GM23338 (cell line): ENCODE data around the gene TM7SF3. TPM values are rescaled to one million over a fixed set of nuclear protein-coding genes. Genes with fewer than 3 reads are reported as not detected.

Experiments
- ATAC-seq: fragments of 200-7000 bp; cut with Tn5 transposase; 3 replicates; pipeline ENCODE4 v1.9.1; 2020
- DNase-seq: peaks from one replicate; pipeline ENCODE4 v3.0.0-alpha.2; 2015; ENCODE audit warnings: low spot score
- H2AFZ ChIP-seq: fragments of 200-600 bp; sonication (generic); 2 replicates; pipeline ENCODE4 v1.8.0; 2016; ENCODE audit warnings: antibody characterized with exemption, mild to moderate bottlenecking, moderate library complexity
- H3F3A ChIP-seq: fragments of 200-600 bp; sonication (generic); replicated peaks from 2 replicates; pipeline ENCODE4 v1.8.0; 2017; ENCODE audit warnings: antibody characterized with exemption, mixed run types, low read depth
- H3K27ac ChIP-seq: fragments of 200-600 bp; sonication (generic); 2 replicates; pipeline ENCODE4 v1.6.1; 2016; ENCODE audit warnings: low read depth
- H3K27me3 ChIP-seq: fragments of 200-600 bp; sonication (generic); 2 replicates; pipeline ENCODE4 v1.8.0; 2016; ENCODE audit warnings: mild to moderate bottlenecking, mixed run types, moderate library complexity; ENCODE audit not compliant: insufficient read depth
- H3K36me3 ChIP-seq: fragments of 200-600 bp; sonication (generic); 2 replicates; pipeline ENCODE4 v1.8.0; 2016; ENCODE audit warnings: mild to moderate bottlenecking; ENCODE audit not compliant: insufficient read depth
- H3K4me1 ChIP-seq: fragments of 200-600 bp; sonication (generic); 2 replicates; pipeline ENCODE4 v1.8.0; 2016; ENCODE audit warnings: mild to moderate bottlenecking, moderate library complexity; ENCODE audit not compliant: insufficient read depth
- H3K4me2 ChIP-seq: fragments of 200-600 bp; sonication (generic); 2 replicates; pipeline ENCODE4 v1.7.1; 2017; ENCODE audit warnings: mixed run types
- H3K4me3 ChIP-seq: fragments of 200-600 bp; sonication (generic); 2 replicates; pipeline ENCODE4 v1.6.1; 2016; ENCODE audit warnings: mixed run types
- H3K79me2 ChIP-seq: fragments of 200-600 bp; sonication (generic); replicated peaks from 2 replicates; pipeline ENCODE4 v1.8.0; 2017; ENCODE audit warnings: mild to moderate bottlenecking; ENCODE audit not compliant: insufficient read depth
- H3K9me2 ChIP-seq: fragments of 200-600 bp; sonication (generic); 2 replicates; pipeline ENCODE4 v1.8.0; 2017; ENCODE audit not compliant: insufficient read depth
- H4K20me1 ChIP-seq: fragments of 200-600 bp; sonication (generic); replicated peaks from 2 replicates; pipeline ENCODE4 v1.8.0; 2017; ENCODE audit warnings: mild to moderate bottlenecking; ENCODE audit not compliant: insufficient read depth
- H3K27ac Mint-ChIP-seq: 2 replicates; pipeline ENCODE4 v1.8.0; 2020; ENCODE audit warnings: inconsistent platforms, mild to moderate bottlenecking, moderate library complexity, mixed read lengths
- H3K27me3 Mint-ChIP-seq: 3 replicates; pipeline ENCODE4 v1.8.0; 2022; ENCODE audit warnings: low read depth, mild to moderate bottlenecking, moderate library complexity, mixed read lengths, inconsistent platforms; ENCODE audit not compliant: insufficient read depth, poor library complexity
- H3K36me3 Mint-ChIP-seq: 3 replicates; pipeline ENCODE4 v1.8.0; 2021; ENCODE audit warnings: low read depth, mild to moderate bottlenecking, inconsistent platforms, moderate library complexity, mixed read lengths
- H3K4me1 Mint-ChIP-seq: 3 replicates; pipeline ENCODE4 v1.8.0; 2020; ENCODE audit warnings: mild to moderate bottlenecking, inconsistent platforms, mixed read lengths
- H3K4me3 Mint-ChIP-seq: 3 replicates; pipeline ENCODE4 v1.8.0; 2021; ENCODE audit warnings: moderate library complexity, mild to moderate bottlenecking, inconsistent platforms, mixed read lengths
- H3K9me3 Mint-ChIP-seq: 3 replicates; pipeline ENCODE4 v1.8.0; 2020; ENCODE audit warnings: moderate library complexity, mild to moderate bottlenecking, inconsistent platforms, mixed read lengths
- ETS1 ChIP-seq: IDR thresholded peaks from 2 replicates; pipeline ENCODE4 v1.6.1; 2016; ENCODE audit warnings: antibody characterized with exemption
- EZH2 ChIP-seq: fragments of 200-600 bp; sonication (generic); IDR thresholded peaks from one replicate; pipeline ENCODE4 v1.8.0; 2017; ENCODE audit warnings: antibody characterized with exemption, mild to moderate bottlenecking, low read depth; ENCODE audit not compliant: unreplicated experiment
- EZH2phosphoT487 ChIP-seq: fragments of 200-600 bp; sonication (generic); IDR thresholded peaks from one replicate; pipeline ENCODE4 v1.8.1; 2018; ENCODE audit warnings: antibody characterized with exemption; ENCODE audit not compliant: unreplicated experiment
- JUNB ChIP-seq: IDR thresholded peaks from one replicate; pipeline ENCODE4 v1.6.1; 2016; ENCODE audit warnings: antibody characterized with exemption; ENCODE audit not compliant: unreplicated experiment
- POLR2AphosphoS5 ChIP-seq: IDR thresholded peaks from 2 replicates; pipeline ENCODE4 v1.6.1; 2016; ENCODE audit warnings: antibody characterized with exemption, low read depth
- REST ChIP-seq: IDR thresholded peaks from one replicate; pipeline ENCODE4 v1.6.1; 2018; ENCODE audit warnings: antibody characterized with exemption; ENCODE audit not compliant: unreplicated experiment
- STAT1 ChIP-seq: IDR thresholded peaks from one replicate; pipeline ENCODE4 v1.6.1; 2016; ENCODE audit warnings: antibody characterized with exemption; ENCODE audit not compliant: unreplicated experiment
- ZNF114 ChIP-seq: fragments of 250-450 bp; sonication (Bioruptor Pico); IDR thresholded peaks from 2 replicates; pipeline ENCODE4 v1.5.0; 2020; ENCODE audit warnings: mild to moderate bottlenecking, moderate library complexity
- ZNF331 ChIP-seq: fragments of 250-450 bp; sonication (Bioruptor Pico); IDR thresholded peaks from 2 replicates; pipeline ENCODE4 v1.5.0; 2020; ENCODE audit warnings: low read depth, mild to moderate bottlenecking, moderate library complexity
- polyA plus RNA-seq: library from polyadenylated mRNA; unstranded; fragments of >200 nt; fragmentation: Nextera tagmentation; extraction: Ambion mirVana; gene quantifications from 2 replicates; pipeline ENCODE4 v1.2.1, GENCODE V29; 2016
- total RNA-seq: library from RNA; depleted of rRNA; stranded (reverse); fragments of >200 nt; shearing (Covaris generic); gene quantifications from 2 replicates; pipeline ENCODE4 v1.2.3, GENCODE V29; 2014
- TF ChIP-seq, protein P1 (sequence below), 2 experiments: fragments of 200-600 bp in 1 of 2; sonication (generic) in 1 of 2; conservative IDR thresholded peaks; 2 replicates each; pipeline versions ENCODE4 v1.5.1 to v1.6.1; 2016 to 2017; ENCODE audit warnings: antibody characterized with exemption in 2 of 2, low read depth in 2 of 2, mild to moderate bottlenecking in 2 of 2, moderate library complexity in 1 of 2

TM7SF3 gene
- total and polyA plus RNA-seq, 2 experiments from 2014 or later = 30.3 to 121 TPM

GRCh38 chr12:26941215-26941594, 73.0 kb downstream of the TM7SF3 start (continued):
- TF ChIP-seq ETS1 (no peak), STAT1 (no peak)

DNA sequence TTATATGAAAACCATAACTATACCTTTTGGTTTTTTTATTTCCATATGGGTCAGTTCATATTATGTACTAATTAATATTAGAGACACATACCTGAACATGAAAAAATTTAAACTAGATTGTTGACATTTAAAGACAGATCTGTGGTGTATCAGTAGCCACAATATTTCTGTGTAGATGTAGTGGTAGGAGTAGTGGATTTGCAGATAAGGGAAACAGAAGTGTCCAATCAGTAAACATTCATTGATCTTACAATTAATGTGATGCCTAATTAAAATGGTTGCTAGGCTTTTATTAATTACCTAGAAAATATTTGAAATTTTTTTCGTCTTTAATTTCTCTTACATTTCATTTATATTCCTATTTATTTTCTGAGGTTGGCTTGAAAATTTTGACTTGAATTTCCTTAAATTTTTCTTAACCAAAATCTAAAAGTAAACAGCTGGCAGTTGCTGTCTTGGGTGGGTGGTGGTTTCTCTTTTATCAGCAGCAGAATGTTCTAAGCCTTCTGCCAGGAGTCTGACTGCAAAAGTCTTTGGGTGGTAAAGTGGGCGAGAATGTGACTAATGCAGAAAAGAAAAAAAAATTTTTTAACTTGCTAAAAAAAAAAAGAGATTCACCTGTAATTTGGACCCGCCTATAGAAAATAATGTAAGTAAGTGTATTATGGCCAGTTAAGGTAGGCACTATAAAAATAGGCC, 73.5 kb downstream of the TM7SF3 start:
- Histone ChIP-seq H3K9me2 (no peaks in the 10 kb centered on the region), H3K27me3 (no peaks in the 10 kb centered on the region), H3K4me1 (peaks cover 23% of the 10 kb centered on the region), H3K79me2 (peaks cover 89% of the 10 kb centered on the region), H3K4me2 (no peak overlapping the region), H3K4me3 (no peak overlapping the region), H2AFZ (no peak overlapping the region), H3F3A (no peaks in the 10 kb centered on the region), H3K36me3 (no peaks in the 10 kb centered on the region), H3K27ac (no peak overlapping the region), H4K20me1 (peaks cover 41% of the 10 kb centered on the region)
- Mint-ChIP-seq H3K27ac (no peak overlapping the region), H3K4me1 (peaks cover 17% of the 10 kb centered on the region), H3K27me3 (peaks cover 10% of the 10 kb centered on the region), H3K4me3 (no peak overlapping the region; the same call in 2 of the 3 replicates), H3K36me3 (no peaks in the 10 kb centered on the region; the same call in 2 of the 3 replicates), H3K9me3 (peaks cover 3% of the 10 kb centered on the region; the same call in 2 of the 3 replicates)
- DNase-seq (no peak), ATAC-seq (no peak)
- TF ChIP-seq REST (no peak), ZNF114 (CRISPR knock-in tag) (no peak)
- TF ChIP-seq, protein P1, sequence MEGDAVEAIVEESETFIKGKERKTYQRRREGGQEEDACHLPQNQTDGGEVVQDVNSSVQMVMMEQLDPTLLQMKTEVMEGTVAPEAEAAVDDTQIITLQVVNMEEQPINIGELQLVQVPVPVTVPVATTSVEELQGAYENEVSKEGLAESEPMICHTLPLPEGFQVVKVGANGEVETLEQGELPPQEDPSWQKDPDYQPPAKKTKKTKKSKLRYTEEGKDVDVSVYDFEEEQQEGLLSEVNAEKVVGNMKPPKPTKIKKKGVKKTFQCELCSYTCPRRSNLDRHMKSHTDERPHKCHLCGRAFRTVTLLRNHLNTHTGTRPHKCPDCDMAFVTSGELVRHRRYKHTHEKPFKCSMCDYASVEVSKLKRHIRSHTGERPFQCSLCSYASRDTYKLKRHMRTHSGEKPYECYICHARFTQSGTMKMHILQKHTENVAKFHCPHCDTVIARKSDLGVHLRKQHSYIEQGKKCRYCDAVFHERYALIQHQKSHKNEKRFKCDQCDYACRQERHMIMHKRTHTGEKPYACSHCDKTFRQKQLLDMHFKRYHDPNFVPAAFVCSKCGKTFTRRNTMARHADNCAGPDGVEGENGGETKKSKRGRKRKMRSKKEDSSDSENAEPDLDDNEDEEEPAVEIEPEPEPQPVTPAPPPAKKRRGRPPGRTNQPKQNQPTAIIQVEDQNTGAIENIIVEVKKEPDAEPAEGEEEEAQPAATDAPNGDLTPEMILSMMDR (conservative IDR thresholded peaks at IDR 0.05; ENCODE audit: low read depth in 2 of 2) = no peak

DNA sequence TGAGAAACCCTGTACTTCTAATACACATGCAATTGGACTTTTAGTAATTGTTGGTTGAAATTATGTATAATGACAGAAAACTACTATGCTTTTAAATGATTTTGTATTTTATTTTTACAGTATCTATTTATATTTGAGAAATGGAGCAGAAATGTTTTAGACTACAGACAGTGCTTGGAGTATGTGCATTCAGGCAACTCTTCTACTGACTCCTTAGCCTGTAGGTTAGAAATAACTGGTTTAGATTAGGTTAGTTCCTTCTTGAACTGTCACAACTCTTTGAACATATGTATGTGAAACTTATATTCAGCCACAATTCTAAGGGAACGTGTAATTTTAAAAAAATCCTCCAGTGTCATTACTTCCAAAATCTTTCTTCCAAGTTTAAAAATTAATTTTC, 74.2 kb downstream of the TM7SF3 start:
- Histone ChIP-seq H3K79me2 (peaks cover 89% of the 10 kb centered on the region), H3K9me2 (no peaks in the 10 kb centered on the region), H4K20me1 (peaks cover 42% of the 10 kb centered on the region), H3K4me2 (peak overlapping the region; percentile 83), H3K36me3 (no peaks in the 10 kb centered on the region), H3K27me3 (no peaks in the 10 kb centered on the region), H3F3A (no peaks in the 10 kb centered on the region), H2AFZ (no peak overlapping the region), H3K27ac (no peak overlapping the region), H3K4me3 (peak overlapping the region; percentile 92), H3K4me1 (peaks cover 27% of the 10 kb centered on the region)
- peaks cover 17% of the 10 kb centered on the region for H3K4me1 Mint-ChIP-seq
- no peak overlapping the region for H3K27ac Mint-ChIP-seq
- peak overlapping the region; percentile 91; the same call in 2 of the 3 replicates for H3K4me3 Mint-ChIP-seq
- peaks cover 10% of the 10 kb centered on the region for H3K27me3 Mint-ChIP-seq
- ATAC-seq (no peak), DNase-seq (no peak)
- H3K9me3 Mint-ChIP-seq = peaks cover 3% of the 10 kb centered on the region; the same call in 2 of the 3 replicates
- no peaks in the 10 kb centered on the region; the same call in 2 of the 3 replicates for H3K36me3 Mint-ChIP-seq
- no peak for TF ChIP-seq JUNB
- no peak for TF ChIP-seq EZH2phosphoT487
- no peak for TF ChIP-seq POLR2AphosphoS5
- no peak for TF ChIP-seq ZNF331 (CRISPR knock-in tag)
- TF ChIP-seq ZNF114 (CRISPR knock-in tag) = no peak
- no peak for TF ChIP-seq EZH2
